Subcutaneous adipose tissue (tissue), 4 donors: ENCODE results near the gene PHYH. TPM values are rescaled to one million over a fixed set of nuclear protein-coding genes. Genes with fewer than 3 reads are reported as not detected.

Source experiments
- total RNA-seq, 4 donors: library from RNA; depleted of rRNA; stranded (reverse); fragments of >200 nt; gene quantifications; one replicate each; pipeline ENCODE4 v1.1.0, GENCODE V29; 2016
- TF ChIP-seq, protein P1 (sequence below): fragments of 450-650 bp; IDR thresholded peaks from one replicate; pipeline ENCODE4 v1.5.1; 2016; ENCODE audit warnings: low read depth, mild to moderate bottlenecking, control low read depth, antibody characterized with exemption, moderate library complexity

Gene PHYH
- total RNA-seq, 4 donors from 2014 or later: 47.4 to 93.8 (median 57.4) TPM

DNA sequence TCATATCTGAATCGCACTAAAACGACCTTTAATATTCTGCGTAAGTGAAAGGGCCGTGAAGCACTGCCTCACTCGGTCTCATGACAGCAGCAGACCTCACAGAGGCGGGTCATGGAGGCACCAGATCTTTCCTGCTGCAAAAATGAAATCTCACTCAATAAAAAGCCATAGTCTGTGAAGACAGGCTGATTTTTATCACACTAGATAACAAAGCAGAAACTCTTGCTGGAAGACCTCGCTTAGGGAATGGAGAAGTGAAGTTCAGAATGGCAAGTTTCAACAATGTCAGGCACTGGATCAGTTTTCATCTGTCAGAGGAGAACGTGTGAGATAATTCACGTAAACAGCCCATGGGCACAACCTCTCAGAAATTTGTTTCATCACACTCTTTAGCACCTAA is 40.2 kb upstream of the PHYH start:
- TF ChIP-seq, protein P1, sequence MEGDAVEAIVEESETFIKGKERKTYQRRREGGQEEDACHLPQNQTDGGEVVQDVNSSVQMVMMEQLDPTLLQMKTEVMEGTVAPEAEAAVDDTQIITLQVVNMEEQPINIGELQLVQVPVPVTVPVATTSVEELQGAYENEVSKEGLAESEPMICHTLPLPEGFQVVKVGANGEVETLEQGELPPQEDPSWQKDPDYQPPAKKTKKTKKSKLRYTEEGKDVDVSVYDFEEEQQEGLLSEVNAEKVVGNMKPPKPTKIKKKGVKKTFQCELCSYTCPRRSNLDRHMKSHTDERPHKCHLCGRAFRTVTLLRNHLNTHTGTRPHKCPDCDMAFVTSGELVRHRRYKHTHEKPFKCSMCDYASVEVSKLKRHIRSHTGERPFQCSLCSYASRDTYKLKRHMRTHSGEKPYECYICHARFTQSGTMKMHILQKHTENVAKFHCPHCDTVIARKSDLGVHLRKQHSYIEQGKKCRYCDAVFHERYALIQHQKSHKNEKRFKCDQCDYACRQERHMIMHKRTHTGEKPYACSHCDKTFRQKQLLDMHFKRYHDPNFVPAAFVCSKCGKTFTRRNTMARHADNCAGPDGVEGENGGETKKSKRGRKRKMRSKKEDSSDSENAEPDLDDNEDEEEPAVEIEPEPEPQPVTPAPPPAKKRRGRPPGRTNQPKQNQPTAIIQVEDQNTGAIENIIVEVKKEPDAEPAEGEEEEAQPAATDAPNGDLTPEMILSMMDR: no peak

DNA sequence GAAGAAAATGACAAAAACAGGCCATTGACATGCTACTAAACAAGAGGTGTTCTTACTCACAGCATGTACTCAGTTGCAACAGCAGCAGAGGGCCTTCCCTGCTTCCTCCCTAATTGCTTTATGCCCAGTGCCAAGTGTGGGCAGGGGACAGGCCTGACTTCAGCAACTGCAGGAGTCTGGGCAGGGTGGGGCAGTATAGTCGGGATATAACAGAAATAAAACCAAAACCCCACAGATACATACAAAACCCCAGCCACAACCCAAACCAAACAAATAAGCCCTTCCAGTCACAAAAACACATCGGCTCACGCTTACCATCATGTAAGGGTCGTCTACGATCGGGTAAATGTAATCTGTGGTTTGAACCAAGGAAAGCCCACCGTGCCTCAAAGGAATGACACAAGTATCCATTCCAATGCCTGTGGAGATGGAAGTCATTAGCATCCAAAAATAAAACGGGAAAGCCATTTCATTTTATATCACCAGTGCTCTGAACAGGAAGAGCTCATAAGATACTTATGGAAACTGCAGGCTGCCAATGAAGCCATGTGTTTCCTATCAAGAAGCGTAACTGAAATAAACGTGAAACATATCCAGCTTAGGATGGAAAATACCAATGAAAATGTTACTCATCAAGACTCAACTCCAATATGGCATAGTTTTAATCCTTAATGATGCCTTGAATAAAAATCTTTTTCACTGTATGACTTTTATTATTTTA is 38.7 kb upstream of the PHYH start:
- TF ChIP-seq, protein P1: no peak

DNA sequence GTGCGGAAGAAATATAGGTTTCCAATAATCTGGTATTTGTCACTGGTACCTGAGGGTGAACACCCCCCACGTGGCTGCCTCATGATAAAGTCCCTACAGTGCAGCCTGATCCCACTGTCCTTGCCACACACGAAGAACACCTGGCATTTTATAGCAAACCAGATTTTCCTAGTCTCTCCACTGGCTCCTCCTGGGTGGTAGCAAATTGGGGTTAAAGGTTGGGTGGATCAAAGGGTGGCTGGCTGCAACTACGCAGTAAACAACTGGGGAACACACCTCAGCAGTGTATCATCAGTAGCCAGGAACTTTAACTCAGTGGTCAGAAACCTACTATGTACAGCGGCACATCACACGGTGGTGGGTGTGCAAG is 37.9 kb upstream of the PHYH start:
- TF ChIP-seq, protein P1: no peak

DNA sequence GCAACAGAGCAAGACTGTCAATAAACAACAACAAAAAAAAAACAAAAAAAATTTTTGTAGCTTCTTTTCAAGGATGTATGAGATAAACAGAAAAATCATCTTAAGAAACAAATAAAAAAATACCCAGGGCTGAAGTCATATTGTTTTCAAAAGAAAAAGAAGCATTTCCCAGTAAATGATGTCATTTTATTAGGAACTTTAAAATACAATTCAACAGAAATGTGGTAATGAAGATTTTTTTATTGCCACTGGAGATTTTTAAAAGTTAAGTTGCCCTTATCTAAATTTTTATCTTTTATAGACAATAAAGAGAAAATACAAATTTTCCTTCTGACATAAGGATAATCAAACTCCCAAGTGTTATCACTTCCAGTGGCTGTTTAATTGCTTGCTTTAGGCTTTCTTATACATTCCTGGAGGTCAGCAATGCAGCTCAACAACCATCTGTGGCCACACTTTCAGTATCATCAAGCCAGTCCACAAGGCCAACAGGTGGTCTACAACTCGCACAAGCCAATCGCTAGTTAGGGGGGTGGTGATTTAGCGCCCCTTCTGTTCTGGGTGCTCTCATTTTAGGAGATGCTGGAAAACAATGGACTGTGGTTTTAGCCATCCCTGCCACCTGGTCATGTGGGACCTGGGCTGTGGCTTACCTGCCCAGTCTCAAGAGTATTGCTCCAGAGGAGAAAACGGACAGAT is 37.4 kb upstream of the PHYH start:
- TF ChIP-seq, protein P1: no peak

DNA sequence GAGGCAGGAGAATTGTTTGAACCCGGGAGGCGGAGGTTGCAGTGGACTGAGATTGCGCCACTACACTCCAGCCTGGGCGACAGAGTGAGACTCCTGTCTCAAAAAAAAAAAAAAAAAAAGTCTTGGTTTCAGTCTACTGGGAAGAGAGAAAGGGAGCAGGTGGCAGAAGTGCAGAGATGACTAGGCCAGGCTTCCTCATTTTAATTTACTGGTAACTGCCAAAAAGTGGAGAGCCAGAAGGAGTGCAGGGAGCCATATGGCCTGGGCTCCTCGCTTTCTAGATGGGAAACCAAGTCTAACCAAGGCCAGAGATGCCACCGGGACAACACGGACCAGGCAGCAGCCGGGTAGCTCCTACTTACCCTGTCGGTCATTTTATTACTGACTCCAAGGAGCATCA is 36.0 kb upstream of the PHYH start:
- TF ChIP-seq, protein P1: no peak

DNA sequence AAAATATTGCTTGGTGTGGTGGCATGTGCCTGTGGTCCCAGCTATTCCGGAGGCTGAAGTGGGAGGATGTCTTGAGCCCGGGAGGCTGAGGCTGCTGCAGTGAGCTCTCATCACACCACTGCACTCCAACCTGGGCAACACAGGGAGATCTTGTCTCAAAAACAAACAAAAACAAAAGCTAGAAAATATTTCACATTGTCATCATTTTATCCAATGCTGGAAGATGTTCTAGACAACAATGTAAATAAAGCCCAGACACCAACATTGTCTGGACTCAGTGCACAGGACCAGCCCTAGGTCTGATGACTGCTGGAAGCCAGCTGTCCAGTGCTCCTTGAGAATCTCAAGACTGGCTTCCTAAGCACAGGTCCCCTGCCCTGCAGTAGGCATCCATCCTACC is 34.7 kb upstream of the PHYH start:
- TF ChIP-seq, protein P1: no peak

DNA sequence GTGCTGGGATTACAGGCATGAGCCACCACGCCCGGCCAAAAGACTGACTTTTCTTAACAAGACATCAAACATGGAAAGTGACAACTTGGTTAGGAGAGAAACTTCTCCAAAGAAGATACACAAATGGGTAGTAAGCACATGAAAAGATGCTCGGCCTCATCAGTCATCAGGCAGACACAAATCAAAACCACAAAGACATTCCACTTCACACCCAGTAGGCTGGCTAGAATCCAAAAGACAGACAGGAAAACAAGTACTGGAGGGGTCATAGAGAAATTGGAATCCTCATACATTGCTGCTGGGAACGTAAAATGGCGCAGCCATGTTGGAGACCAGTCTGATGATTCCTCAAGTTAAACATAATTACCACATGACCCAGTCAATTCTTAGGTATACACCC is 31.8 kb upstream of the PHYH start:
- TF ChIP-seq, protein P1: no peak
